CD4-positive, CD25-positive, alpha-beta regulatory T cell (primary cell): ENCODE measurements around the gene GPRIN1. TPM values are rescaled to one million over a fixed set of nuclear protein-coding genes. Genes with fewer than 3 reads are reported as not detected.
A peak's percentile ranks its signal among the peaks of the same experiment; 100 is the strongest.

Experiments
- ATAC-seq, 2 donors: fragments of 150-1000 bp; cut with Tn5 transposase; one replicate each; pipeline ENCODE4 v1.10.0; 2021; ENCODE audit warnings: low read depth in 2 of 2, moderate number of reproducible peaks in 2 of 2, moderate library complexity in 1 of 2
- DNase-seq, 3 donors: peaks; one replicate each; pipeline versions ENCODE4 v3.0.0 to v3.0.0-alpha.2; 2012 to 2022; ENCODE audit warnings: mixed read lengths in 1 of 3
- H3K27ac ChIP-seq: one replicate; pipeline ENCODE4 v1.7.0; 2013; ENCODE audit warnings: mild to moderate bottlenecking, low read length; ENCODE audit not compliant: insufficient read depth, poor library complexity, severe bottlenecking
- H3K27me3 ChIP-seq: one replicate; pipeline ENCODE4 v1.7.0; 2013; ENCODE audit warnings: low read length; ENCODE audit not compliant: control insufficient read depth, insufficient read depth
- H3K36me3 ChIP-seq: one replicate; pipeline ENCODE4 v1.7.0; 2013; ENCODE audit warnings: mild to moderate bottlenecking, low read length, moderate library complexity; ENCODE audit not compliant: control insufficient read depth, insufficient read depth
- H3K4me1 ChIP-seq: 2 replicates; pipeline ENCODE4 v1.7.0; 2013; ENCODE audit warnings: mild to moderate bottlenecking, low read length; ENCODE audit not compliant: insufficient read depth, control insufficient read depth, poor library complexity, severe bottlenecking
- H3K4me3 ChIP-seq: one replicate; pipeline ENCODE4 v1.7.0; 2013; ENCODE audit warnings: low read depth, mild to moderate bottlenecking, low read length, moderate library complexity
- H3K9me3 ChIP-seq, 2 experiments: 1 replicate in 1 of 2; 2 replicates in 1 of 2; pipeline ENCODE4 v1.7.0; 2013; ENCODE audit warnings: low read length in 2 of 2, mild to moderate bottlenecking in 1 of 2, moderate library complexity in 1 of 2; ENCODE audit not compliant: control insufficient read depth in 2 of 2
- H3K27ac Mint-ChIP-seq, 3 donors: one replicate each; pipeline ENCODE4 v1.8.0; 2020 to 2022; ENCODE audit warnings: mild to moderate bottlenecking in 3 of 3, mixed read lengths in 3 of 3, moderate library complexity in 2 of 3
- H3K27me3 Mint-ChIP-seq: one replicate; pipeline ENCODE4 v1.8.0; 2022; ENCODE audit warnings: mild to moderate bottlenecking, mixed read lengths
- H3K36me3 Mint-ChIP-seq: one replicate; pipeline ENCODE4 v1.8.0; 2020; ENCODE audit warnings: mixed read lengths
- H3K4me1 Mint-ChIP-seq, 4 donors: one replicate each; pipeline ENCODE4 v1.8.0; 2020 to 2022; ENCODE audit warnings: mixed read lengths in 4 of 4, mild to moderate bottlenecking in 1 of 4
- H3K4me3 Mint-ChIP-seq, 4 donors: one replicate each; pipeline ENCODE4 v1.8.0; 2020 to 2022; ENCODE audit warnings: mild to moderate bottlenecking in 4 of 4, mixed read lengths in 4 of 4, moderate library complexity in 3 of 4
- H3K9me3 Mint-ChIP-seq, 7 donors: one replicate each; pipeline ENCODE4 v1.8.0; 2020 to 2022; ENCODE audit warnings: mixed read lengths in 7 of 7, mild to moderate bottlenecking in 3 of 7, moderate library complexity in 2 of 7
- polyA plus RNA-seq, 4 donors: library from polyadenylated mRNA; unstranded; fragments of 300-500 nt; fragmentation: Illumina TruSeq; gene quantifications; one replicate each; pipeline ENCODE4 v1.2.3, GENCODE V29; 2021
- total RNA-seq: library from RNA; stranded (reverse); gene quantifications from one replicate; pipeline ENCODE4 v1.2.3, GENCODE V29; 2022

Gene GPRIN1
- total and polyA plus RNA-seq, 5 donors from 2014 or later: 0.24 to 1.9 (median 0.71) TPM

GRCh38 chr5:176612855-176613254 is 2.9 kb upstream of the GPRIN1 start:
- ATAC-seq (no peak), DNase-seq (no peak)
- H3K27me3 ChIP-seq: peaks cover 13% of the 10 kb centered on the region
- Mint-ChIP-seq H3K27ac (no peak overlapping the region), H3K4me1 (peaks cover 0 to 13% (median 10%) of the 10 kb centered on the region in 4 donors), H3K9me3 (peaks cover 0 to 3% (median 0%) of the 10 kb centered on the region in 7 donors), H3K27me3 (peaks cover 44% of the 10 kb centered on the region), H3K4me3 (no peak overlapping the region), H3K36me3 (peaks cover 3% of the 10 kb centered on the region)
- no peak overlapping the region for H3K4me3 ChIP-seq
- H3K4me1 ChIP-seq: peaks cover 11% of the 10 kb centered on the region
- H3K9me3 ChIP-seq: no peaks in the 10 kb centered on the region
- no peaks in the 10 kb centered on the region for H3K36me3 ChIP-seq
- no peak overlapping the region for H3K27ac ChIP-seq

- H3K27me3 Mint-ChIP-seq: peaks cover 40% of the 10 kb centered on the region
- Histone ChIP-seq H3K4me1 (peaks cover 11% of the 10 kb centered on the region), H3K27me3 (peaks cover 11% of the 10 kb centered on the region), H3K27ac (no peak overlapping the region), H3K36me3 (no peaks in the 10 kb centered on the region), H3K4me3 (no peak overlapping the region), H3K9me3 (no peaks in the 10 kb centered on the region)
- no peak for DNase-seq
- H3K9me3 Mint-ChIP-seq: peaks cover 0 to 3% (median 0%) of the 10 kb centered on the region in 7 donors
- no peak for ATAC-seq
- peaks cover 0 to 13% (median 10%) of the 10 kb centered on the region in 4 donors for H3K4me1 Mint-ChIP-seq
- H3K27ac Mint-ChIP-seq: peak overlapping the region in 1 of 3 donors; percentile 28
- peaks cover 3% of the 10 kb centered on the region for H3K36me3 Mint-ChIP-seq
- H3K4me3 Mint-ChIP-seq: peak overlapping the region in 3 of 4 donors; percentile 3 to 66 (median 12)
These were observed 2.1 kb upstream of the GPRIN1 start for GRCh38 chr5:176612008-176612407.

GRCh38 chr5:176611435-176611834 is 1.5 kb upstream of the GPRIN1 start:
- peaks cover 0 to 3% (median 0%) of the 10 kb centered on the region in 7 donors for H3K9me3 Mint-ChIP-seq
- peaks cover 0 to 13% (median 10%) of the 10 kb centered on the region in 4 donors for H3K4me1 Mint-ChIP-seq
- no peaks in the 10 kb centered on the region for H3K9me3 ChIP-seq
- ATAC-seq (no peak), DNase-seq (peak; percentile 33 to 55 (median 51))
- peaks cover 39% of the 10 kb centered on the region for H3K27me3 Mint-ChIP-seq
- H3K4me1 ChIP-seq: peaks cover 11% of the 10 kb centered on the region
- peaks cover 11% of the 10 kb centered on the region for H3K27me3 ChIP-seq
- no peak overlapping the region for H3K27ac ChIP-seq
- H3K4me3 Mint-ChIP-seq: peak overlapping the region in 2 of 4 donors; percentile 0 to 66
- peaks cover 3% of the 10 kb centered on the region for H3K36me3 Mint-ChIP-seq
- no peaks in the 10 kb centered on the region for H3K36me3 ChIP-seq
- H3K27ac Mint-ChIP-seq: no peak overlapping the region
- no peak overlapping the region for H3K4me3 ChIP-seq

GRCh38 chr5:176610435-176610773 is 448 bp upstream of the GPRIN1 start:
- Histone ChIP-seq H3K4me3 (peak overlapping the region; percentile 37), H3K4me1 (peaks cover 11% of the 10 kb centered on the region), H3K36me3 (no peaks in the 10 kb centered on the region), H3K27ac (no peak overlapping the region), H3K9me3 (no peaks in the 10 kb centered on the region), H3K27me3 (peaks cover 7% of the 10 kb centered on the region)
- peaks cover 0 to 3% (median 0%) of the 10 kb centered on the region in 7 donors for H3K9me3 Mint-ChIP-seq
- H3K27me3 Mint-ChIP-seq: peaks cover 29% of the 10 kb centered on the region
- H3K4me3 Mint-ChIP-seq: peak overlapping the region; percentile 78 to 88 (median 84)
- no peak for DNase-seq
- H3K4me1 Mint-ChIP-seq: peaks cover 0 to 13% (median 10%) of the 10 kb centered on the region in 4 donors
- ATAC-seq: no peak
- H3K36me3 Mint-ChIP-seq: no peaks in the 10 kb centered on the region
- no peak overlapping the region for H3K27ac Mint-ChIP-seq

GRCh38 chr5:176608937-176609723 is 826 bp downstream of the GPRIN1 start:
- no peak overlapping the region for H3K4me3 ChIP-seq
- H3K36me3 ChIP-seq: no peaks in the 10 kb centered on the region
- Mint-ChIP-seq H3K27me3 (peaks cover 26% of the 10 kb centered on the region), H3K4me1 (peaks cover 0 to 13% (median 10%) of the 10 kb centered on the region in 4 donors), H3K36me3 (no peaks in the 10 kb centered on the region), H3K27ac (peak overlapping the region in 1 of 3 donors; percentile 96), H3K4me3 (peak overlapping the region; percentile 87 to 91 (median 88)), H3K9me3 (peaks cover 0 to 3% (median 0%) of the 10 kb centered on the region in 7 donors)
- DNase-seq (no peak), ATAC-seq (no peak)
- H3K4me1 ChIP-seq: peaks cover 11% of the 10 kb centered on the region
- H3K9me3 ChIP-seq: no peaks in the 10 kb centered on the region
- H3K27ac ChIP-seq: no peak overlapping the region
- peaks cover 7% of the 10 kb centered on the region for H3K27me3 ChIP-seq

GRCh38 chr5:176608142-176608705 is 1.7 kb downstream of the GPRIN1 start:
- ATAC-seq (no peak), DNase-seq (no peak)
- Mint-ChIP-seq H3K4me1 (peaks cover 0 to 15% (median 10%) of the 10 kb centered on the region in 4 donors), H3K9me3 (peaks cover 0 to 3% (median 0%) of the 10 kb centered on the region in 7 donors), H3K27ac (no peak overlapping the region), H3K4me3 (peak overlapping the region; percentile 87 to 91 (median 88)), H3K27me3 (peaks cover 26% of the 10 kb centered on the region), H3K36me3 (no peaks in the 10 kb centered on the region)
- no peaks in the 10 kb centered on the region for H3K9me3 ChIP-seq
- H3K4me1 ChIP-seq: peaks cover 11% of the 10 kb centered on the region
- no peak overlapping the region for H3K27ac ChIP-seq
- H3K27me3 ChIP-seq: peaks cover 7% of the 10 kb centered on the region
- H3K36me3 ChIP-seq: no peaks in the 10 kb centered on the region
- H3K4me3 ChIP-seq: no peak overlapping the region

- Mint-ChIP-seq H3K27me3 (peaks cover 22% of the 10 kb centered on the region), H3K4me1 (peaks cover 0 to 16% (median 10%) of the 10 kb centered on the region in 4 donors), H3K4me3 (peak overlapping the region in 1 of 4 donors; percentile 68), H3K27ac (no peak overlapping the region), H3K36me3 (no peaks in the 10 kb centered on the region), H3K9me3 (peaks cover 0 to 2% (median 0%) of the 10 kb centered on the region in 7 donors)
- Histone ChIP-seq H3K4me1 (peaks cover 11% of the 10 kb centered on the region), H3K9me3 (no peaks in the 10 kb centered on the region), H3K27me3 (peaks cover 3% of the 10 kb centered on the region), H3K36me3 (no peaks in the 10 kb centered on the region), H3K27ac (no peak overlapping the region), H3K4me3 (no peak overlapping the region)
- no peak for ATAC-seq
- DNase-seq: no peak
These were observed 3.1 kb downstream of the GPRIN1 start for GRCh38 chr5:176606875-176607274.
